ENCODE data around the gene SRD5A2.

The SRD5A2 gene

DNA sequence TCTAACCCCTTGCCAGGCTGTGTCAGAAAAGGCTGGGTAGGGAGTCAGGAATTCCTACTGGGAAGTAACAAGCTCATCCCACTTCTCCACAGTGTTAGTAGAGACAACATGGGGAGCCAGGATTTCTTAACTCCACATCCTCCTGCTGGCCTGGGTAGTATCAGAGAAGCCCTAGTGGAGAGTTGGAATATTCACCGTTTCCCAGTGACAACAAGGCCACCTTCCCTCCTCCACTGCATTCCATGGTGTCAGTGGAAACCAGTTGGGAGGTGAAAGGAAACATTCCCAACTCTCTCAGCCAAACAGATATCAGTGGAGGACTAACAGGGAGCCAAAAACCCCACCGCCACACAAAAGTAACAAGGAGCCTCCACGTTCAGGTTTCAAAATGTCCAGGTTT, 41.2 kb downstream of the SRD5A2 start:
- H3K4me3 ChIP-seq (ENCODE audit: low read depth, low read length) = no peak overlapping the region
- no peak for TF ChIP-seq CTCF (IDR thresholded peaks at IDR 0.05; ENCODE audit: low read depth, low read length, missing control alignments)
- DNase-seq (ENCODE audit: low read depth) = no peak

GRCh38 chr2:31535768-31536167, 45.0 kb downstream of the SRD5A2 start:
- no peak overlapping the region for H3K4me3 ChIP-seq (ENCODE audit: low read depth, low read length)
- no peak for DNase-seq (ENCODE audit: low read depth)
- no peak for TF ChIP-seq CTCF (IDR thresholded peaks at IDR 0.05; ENCODE audit: low read depth, low read length, missing control alignments)

DNA sequence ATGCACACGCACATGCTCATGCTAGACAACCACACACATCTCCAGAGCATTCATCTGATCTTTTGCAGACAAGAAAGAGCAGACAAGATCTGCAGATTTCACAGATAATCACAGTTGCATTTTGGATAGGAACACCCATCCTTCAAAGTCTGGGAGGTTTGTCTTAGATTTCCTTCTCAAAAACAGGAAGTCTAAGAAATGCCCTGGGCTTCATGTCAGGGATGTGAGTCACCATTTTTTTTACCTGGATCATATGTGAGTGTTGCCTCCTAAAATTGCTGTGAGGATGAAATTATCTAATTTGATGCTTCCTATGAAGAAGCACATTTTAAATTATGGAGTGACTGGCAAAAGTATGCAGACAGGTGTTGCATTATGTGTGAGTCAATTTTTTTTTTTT, 46.1 kb downstream of the SRD5A2 start:
- DNase-seq (ENCODE audit: low read depth) = no peak
- no peak overlapping the region for H3K4me3 ChIP-seq (ENCODE audit: low read depth, low read length)
- no peak for TF ChIP-seq CTCF (IDR thresholded peaks at IDR 0.05; ENCODE audit: low read depth, low read length, missing control alignments)

DNA sequence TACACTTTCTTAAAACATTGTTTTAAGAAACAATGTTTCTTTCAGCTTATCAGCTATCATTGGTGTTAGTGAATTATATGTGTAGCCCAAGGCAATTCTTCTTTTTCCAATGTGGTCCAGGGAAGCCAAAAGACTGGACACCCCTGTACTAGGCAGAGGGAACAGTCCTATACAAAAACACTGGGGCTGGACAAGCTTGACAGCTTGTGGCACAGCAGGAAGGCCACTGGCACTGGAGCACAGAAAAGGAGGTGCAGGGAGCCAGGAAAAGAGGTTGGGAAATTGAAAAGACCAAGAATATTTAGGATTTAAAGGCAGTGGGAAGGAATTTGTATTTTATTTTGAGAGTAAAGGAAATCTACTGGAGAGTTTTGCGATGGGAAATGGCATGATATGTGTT, 47.7 kb downstream of the SRD5A2 start:
- no peak for DNase-seq (ENCODE audit: low read depth)
- no peak for TF ChIP-seq CTCF (IDR thresholded peaks at IDR 0.05; ENCODE audit: low read depth, low read length, missing control alignments)
- no peak overlapping the region for H3K4me3 ChIP-seq (ENCODE audit: low read depth, low read length)

GRCh38 chr2:31531101-31531500, 49.6 kb downstream of the SRD5A2 start:
- DNase-seq (ENCODE audit: low read depth) = no peak
- no peak for TF ChIP-seq CTCF (IDR thresholded peaks at IDR 0.05; ENCODE audit: low read depth, low read length, missing control alignments)
- no peak overlapping the region for H3K4me3 ChIP-seq (ENCODE audit: low read depth, low read length)

GRCh38 chr2:31529256-31529655, 51.5 kb downstream of the SRD5A2 start:
- no peak for DNase-seq (ENCODE audit: low read depth)
- no peak for TF ChIP-seq CTCF (IDR thresholded peaks at IDR 0.05; ENCODE audit: low read depth, low read length, missing control alignments)
- H3K4me3 ChIP-seq (ENCODE audit: low read depth, low read length) = no peak overlapping the region

- H3K4me3 ChIP-seq (ENCODE audit: low read depth, low read length) = no peak overlapping the region
Observed at GRCh38 chr2:31528823-31529222, 51.9 kb downstream of the SRD5A2 start.

More at GRCh38 chr2:31528823-31529222, 51.9 kb downstream of the SRD5A2 start:
- DNase-seq (ENCODE audit: low read depth) = no peak
- no peak for TF ChIP-seq CTCF (IDR thresholded peaks at IDR 0.05; ENCODE audit: low read depth, low read length, missing control alignments)
